Activated CD8-positive, alpha-beta memory T cell treated with anti-CD3 and anti-CD28 coated beads, Interleukin-2, amount 10 ng/mL, durations not matched to agents 7 days and 5 days (primary cell): ENCODE results near the gene ETV6. TPM values are rescaled to one million over a fixed set of nuclear protein-coding genes. Genes with fewer than 3 reads are reported as not detected.
A peak's percentile ranks its signal among the peaks of the same experiment; 100 is the strongest.

ENCODE experiments used
- ATAC-seq: fragments of 150-1000 bp; cut with Tn5 transposase; one replicate; pipeline ENCODE4 v1.10.0; 2021; ENCODE audit warnings: moderate library complexity
- CTCF ChIA-PET: fragments of 350-600 bp; sonication (Branson Sonifier 250); formaldehyde crosslinking; loops from one replicate; lab custom pipeline; 2021; ENCODE audit warnings: antibody characterized with exemption; lab: Charles Lee
- DNase-seq: peaks from one replicate; pipeline ENCODE4 v3.0.0-alpha.2; 2020
- H3K27ac Mint-ChIP-seq: one replicate; pipeline ENCODE4 v1.8.0; 2021; ENCODE audit warnings: mild to moderate bottlenecking, mixed read lengths
- H3K27me3 Mint-ChIP-seq: one replicate; pipeline ENCODE4 v1.8.0; 2021; ENCODE audit warnings: mixed read lengths
- H3K36me3 Mint-ChIP-seq: one replicate; pipeline ENCODE4 v1.8.0; 2021; ENCODE audit warnings: mild to moderate bottlenecking, mixed read lengths
- H3K4me1 Mint-ChIP-seq: one replicate; pipeline ENCODE4 v1.8.0; 2021; ENCODE audit warnings: mixed read lengths
- H3K4me3 Mint-ChIP-seq: one replicate; pipeline ENCODE4 v1.8.0; 2021; ENCODE audit warnings: mild to moderate bottlenecking, moderate library complexity, mixed read lengths
- H3K9me3 Mint-ChIP-seq: one replicate; pipeline ENCODE4 v1.8.0; 2022; ENCODE audit warnings: low read depth, mixed read lengths
- total RNA-seq, 2 experiments: library from RNA; stranded (reverse); gene quantifications; one replicate each; pipeline ENCODE4 v1.2.3, GENCODE V29; 2021

ETV6 gene
- total RNA-seq, 2 experiments from 2014 or later, result 29.4 to 32.6 TPM

GRCh38 chr12:11769723-11770514 lies 120.4 kb downstream of the ETV6 start:
- ATAC-seq, result no peak
- Mint-ChIP-seq H3K4me1 (peaks cover 51% of the 10 kb centered on the region), H3K27me3 (no peaks in the 10 kb centered on the region), H3K27ac (no peak overlapping the region), H3K4me3 (no peak overlapping the region), H3K9me3 (no peaks in the 10 kb centered on the region), H3K36me3 (peaks cover 22% of the 10 kb centered on the region)
- CTCF ChIA-PET, result no interaction called here
- DNase-seq, result no peak

GRCh38 chr12:11771356-11771755 lies 121.9 kb downstream of the ETV6 start:
- Mint-ChIP-seq H3K27ac (no peak overlapping the region), H3K27me3 (no peaks in the 10 kb centered on the region), H3K36me3 (peaks cover 24% of the 10 kb centered on the region), H3K4me1 (peaks cover 37% of the 10 kb centered on the region), H3K4me3 (no peak overlapping the region), H3K9me3 (no peaks in the 10 kb centered on the region)
- CTCF ChIA-PET, result no interaction called here
- ATAC-seq (peak; percentile 42), DNase-seq (no peak)

- H3K27me3 Mint-ChIP-seq, result no peaks in the 10 kb centered on the region
- H3K9me3 Mint-ChIP-seq, result no peaks in the 10 kb centered on the region
- H3K27ac Mint-ChIP-seq, result no peak overlapping the region
- H3K4me3 Mint-ChIP-seq, result no peak overlapping the region
- ATAC-seq, result no peak
- peaks cover 23% of the 10 kb centered on the region for H3K36me3 Mint-ChIP-seq
- peaks cover 31% of the 10 kb centered on the region for H3K4me1 Mint-ChIP-seq
- DNase-seq, result no peak
- CTCF ChIA-PET, result no interaction called here
Measured at GRCh38 chr12:11771895-11772502, 122.5 kb downstream of the ETV6 start.

GRCh38 chr12:11773889-11774677 lies 124.6 kb downstream of the ETV6 start:
- H3K4me1 Mint-ChIP-seq, result peaks cover 45% of the 10 kb centered on the region
- H3K4me3 Mint-ChIP-seq, result no peak overlapping the region
- H3K9me3 Mint-ChIP-seq, result no peaks in the 10 kb centered on the region
- CTCF ChIA-PET, result no interaction called here
- no peak overlapping the region for H3K27ac Mint-ChIP-seq
- ATAC-seq, result no peak
- no peaks in the 10 kb centered on the region for H3K27me3 Mint-ChIP-seq
- no peak for DNase-seq
- H3K36me3 Mint-ChIP-seq, result peaks cover 26% of the 10 kb centered on the region

- H3K9me3 Mint-ChIP-seq, result no peaks in the 10 kb centered on the region
- DNase-seq, result no peak
- no peak overlapping the region for H3K27ac Mint-ChIP-seq
- H3K36me3 Mint-ChIP-seq, result peaks cover 23% of the 10 kb centered on the region
- H3K27me3 Mint-ChIP-seq, result no peaks in the 10 kb centered on the region
- H3K4me1 Mint-ChIP-seq, result peaks cover 47% of the 10 kb centered on the region
- CTCF ChIA-PET, result no interaction called here
- H3K4me3 Mint-ChIP-seq, result no peak overlapping the region
- ATAC-seq, result no peak
Measured at GRCh38 chr12:11774821-11775220, 125.3 kb downstream of the ETV6 start.

- no peak for DNase-seq
- no peak overlapping the region for H3K4me3 Mint-ChIP-seq
- H3K4me1 Mint-ChIP-seq, result peaks cover 35% of the 10 kb centered on the region
- no peak for ATAC-seq
- no peaks in the 10 kb centered on the region for H3K27me3 Mint-ChIP-seq
- no peak overlapping the region for H3K27ac Mint-ChIP-seq
- peaks cover 18% of the 10 kb centered on the region for H3K36me3 Mint-ChIP-seq
- CTCF ChIA-PET, result interaction anchor here (1.6 kb wide), 1 partner anchor 37 kb away, joined by 3 read pairs; no protein-coding TSS in a partner anchor
- H3K9me3 Mint-ChIP-seq, result no peaks in the 10 kb centered on the region
Measured at GRCh38 chr12:11776316-11776715, 126.8 kb downstream of the ETV6 start.

GRCh38 chr12:11777451-11777850 lies 128.0 kb downstream of the ETV6 start:
- peaks cover 14% of the 10 kb centered on the region for H3K36me3 Mint-ChIP-seq
- CTCF ChIA-PET, result interaction anchor here (1.6 kb wide), 1 partner anchor 35 kb away, joined by 3 read pairs; no protein-coding TSS in a partner anchor
- ATAC-seq (no peak), DNase-seq (no peak)
- no peak overlapping the region for H3K4me3 Mint-ChIP-seq
- peaks cover 26% of the 10 kb centered on the region for H3K4me1 Mint-ChIP-seq
- H3K9me3 Mint-ChIP-seq, result no peaks in the 10 kb centered on the region
- no peaks in the 10 kb centered on the region for H3K27me3 Mint-ChIP-seq
- H3K27ac Mint-ChIP-seq, result no peak overlapping the region

- H3K4me1 Mint-ChIP-seq, result peaks cover 29% of the 10 kb centered on the region
- no peak overlapping the region for H3K4me3 Mint-ChIP-seq
- CTCF ChIA-PET, result no interaction called here
- no peaks in the 10 kb centered on the region for H3K9me3 Mint-ChIP-seq
- ATAC-seq (no peak), DNase-seq (no peak)
- no peak overlapping the region for H3K27ac Mint-ChIP-seq
- peaks cover 14% of the 10 kb centered on the region for H3K36me3 Mint-ChIP-seq
- no peaks in the 10 kb centered on the region for H3K27me3 Mint-ChIP-seq
Measured at GRCh38 chr12:11777962-11778361, 128.5 kb downstream of the ETV6 start.

- no peak overlapping the region for H3K4me3 Mint-ChIP-seq
Measured at GRCh38 chr12:11778713-11779685, 129.5 kb downstream of the ETV6 start.

GRCh38 chr12:11780521-11781101 lies 131.1 kb downstream of the ETV6 start:
- Mint-ChIP-seq H3K4me3 (no peak overlapping the region), H3K36me3 (peaks cover 13% of the 10 kb centered on the region), H3K27me3 (no peaks in the 10 kb centered on the region), H3K27ac (no peak overlapping the region), H3K9me3 (no peaks in the 10 kb centered on the region), H3K4me1 (peaks cover 32% of the 10 kb centered on the region)
- CTCF ChIA-PET, result interaction anchor here (0.8 kb wide), 1 partner anchor 235 kb away, joined by 3 read pairs; no protein-coding TSS in a partner anchor
- ATAC-seq (no peak), DNase-seq (no peak)

More at GRCh38 chr12:11778713-11779685, 129.5 kb downstream of the ETV6 start:
- no peak overlapping the region for H3K27ac Mint-ChIP-seq
- peaks cover 17% of the 10 kb centered on the region for H3K36me3 Mint-ChIP-seq
- ATAC-seq, result no peak
- no peak for DNase-seq
- CTCF ChIA-PET, result interaction anchor here (1.2 kb wide), 1 partner anchor 52 kb away, joined by 3 read pairs; no protein-coding TSS in a partner anchor
- H3K27me3 Mint-ChIP-seq, result no peaks in the 10 kb centered on the region
- peaks cover 32% of the 10 kb centered on the region for H3K4me1 Mint-ChIP-seq
- no peaks in the 10 kb centered on the region for H3K9me3 Mint-ChIP-seq

- CTCF ChIA-PET, result no interaction called here
- Mint-ChIP-seq H3K27ac (no peak overlapping the region), H3K4me1 (peaks cover 23% of the 10 kb centered on the region), H3K27me3 (no peaks in the 10 kb centered on the region), H3K9me3 (no peaks in the 10 kb centered on the region), H3K36me3 (peaks cover 10% of the 10 kb centered on the region), H3K4me3 (no peak overlapping the region)
- DNase-seq (no peak), ATAC-seq (no peak)
Measured at GRCh38 chr12:11782914-11783420, 133.5 kb downstream of the ETV6 start.

- ATAC-seq (no peak), DNase-seq (no peak)
- H3K4me1 Mint-ChIP-seq, result peaks cover 7% of the 10 kb centered on the region
- no peak overlapping the region for H3K27ac Mint-ChIP-seq
- no peaks in the 10 kb centered on the region for H3K27me3 Mint-ChIP-seq
- CTCF ChIA-PET, result no interaction called here
- no peak overlapping the region for H3K4me3 Mint-ChIP-seq
- peaks cover 6% of the 10 kb centered on the region for H3K36me3 Mint-ChIP-seq
- no peaks in the 10 kb centered on the region for H3K9me3 Mint-ChIP-seq
Measured at GRCh38 chr12:11785712-11786111, 136.2 kb downstream of the ETV6 start.
